Measurements from ENCODE around the gene TMEM138.
A peak's percentile ranks its signal among the peaks of the same experiment; 100 is the strongest.

Gene TMEM138

DNA sequence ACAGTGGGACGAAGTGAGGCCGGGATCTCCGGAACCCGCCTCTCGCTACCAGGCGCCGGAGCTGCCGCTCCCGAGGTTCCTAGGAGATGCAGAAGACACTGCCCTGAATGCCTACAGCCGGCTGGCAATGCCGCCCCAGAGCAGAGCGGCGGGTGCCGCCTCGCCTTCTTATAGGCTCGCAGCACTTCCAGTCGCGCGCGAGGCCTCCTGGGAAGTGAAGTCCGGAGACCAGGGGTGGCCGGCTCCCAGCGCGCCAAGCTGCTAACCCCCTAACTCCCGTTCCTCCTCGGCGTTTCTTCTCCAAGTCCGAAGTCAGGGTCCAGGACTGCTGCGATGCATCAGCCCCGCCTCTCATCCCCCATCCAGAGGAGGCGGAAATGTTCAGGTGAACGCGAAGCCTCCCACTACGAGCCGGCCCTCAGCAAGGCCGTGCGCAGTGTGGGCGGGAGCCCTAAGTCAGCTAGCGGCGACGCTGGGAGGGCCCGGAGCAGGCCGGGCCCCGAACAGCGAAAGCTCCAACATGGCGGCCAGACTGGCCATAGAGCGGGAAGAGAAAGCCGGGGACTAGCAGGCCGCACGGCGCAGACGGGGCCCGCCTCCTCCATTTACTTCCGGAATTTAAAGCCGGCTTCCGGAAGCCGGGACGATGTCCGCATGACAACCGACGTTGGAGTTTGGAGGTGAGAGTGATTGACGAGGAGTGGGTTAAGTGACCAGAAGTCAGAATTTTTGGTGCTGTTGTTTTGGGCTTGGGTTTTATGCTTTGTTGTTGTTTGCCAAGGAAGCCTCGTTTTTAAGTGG lies at the start of gene TMEM138, which contains the start of gene CYB561A3:
Gene TMEM138, plus strand, starts transcription at position 634 of the 801 bp plus-strand sequence. CDS start 2,017 bp downstream, outside the sequence.
Gene CYB561A3, minus strand, starts transcription at position 142 of the 801 bp plus-strand sequence. CDS start 5,169 bp downstream, outside the sequence.
- DNase-seq = peak; percentile 73

DNA sequence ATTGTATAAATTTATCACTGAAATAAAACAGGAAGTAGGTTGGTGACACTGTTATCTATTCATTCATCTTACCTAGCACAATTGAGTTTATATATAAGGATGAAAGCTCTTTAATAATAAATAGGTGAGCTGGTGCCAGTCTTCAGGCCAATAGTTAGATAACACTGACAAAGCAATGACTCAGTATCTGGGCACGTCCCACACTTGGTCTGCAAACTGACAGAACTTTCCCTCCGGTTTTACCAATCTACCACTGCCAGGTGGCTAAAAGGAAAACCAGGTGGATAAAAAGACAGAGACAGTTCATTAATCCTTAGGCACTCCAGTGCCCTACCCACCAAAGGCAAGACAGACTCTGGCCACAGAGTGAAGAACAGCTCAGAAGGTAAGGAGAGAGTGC lies 46.9 kb upstream of the TMEM138 start:
- DNase-seq = no peak

DNA sequence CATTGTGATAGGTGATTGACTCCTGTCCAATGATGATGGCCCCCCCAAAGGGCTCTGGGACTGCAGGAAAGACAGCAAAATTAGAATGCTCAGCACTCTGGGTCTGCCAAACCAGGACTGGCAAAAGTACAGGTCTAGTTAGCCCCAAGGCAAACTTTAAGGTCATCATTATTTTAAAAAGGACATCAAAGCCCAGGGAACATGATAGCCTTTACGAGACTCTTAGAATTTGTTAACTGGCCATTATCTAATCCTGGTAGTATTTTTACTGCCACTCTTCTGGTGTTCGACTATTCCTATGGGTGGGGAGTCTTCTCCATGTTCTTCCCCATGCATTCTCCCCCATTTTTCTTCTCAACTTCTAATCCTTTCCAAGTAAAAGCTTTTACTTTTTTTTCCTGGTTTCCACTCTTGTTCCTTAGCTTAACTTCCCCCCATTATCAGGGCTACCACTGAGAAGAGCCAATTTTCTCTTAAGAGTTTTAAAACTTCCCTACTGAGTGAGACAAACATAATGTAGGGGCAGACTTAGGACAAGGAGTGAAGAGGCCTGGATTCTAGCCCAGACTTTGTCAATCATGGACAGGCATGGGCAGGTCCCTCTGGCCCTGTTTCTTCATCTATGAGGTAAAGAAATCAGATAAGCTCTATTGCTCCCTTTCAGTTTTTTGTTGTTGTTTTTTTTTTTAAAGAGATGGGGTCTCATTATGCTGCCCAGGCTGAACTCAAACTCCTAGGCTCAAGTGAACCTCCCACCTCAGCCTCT lies 36.3 kb upstream of the TMEM138 start:
- no peak for DNase-seq

DNA sequence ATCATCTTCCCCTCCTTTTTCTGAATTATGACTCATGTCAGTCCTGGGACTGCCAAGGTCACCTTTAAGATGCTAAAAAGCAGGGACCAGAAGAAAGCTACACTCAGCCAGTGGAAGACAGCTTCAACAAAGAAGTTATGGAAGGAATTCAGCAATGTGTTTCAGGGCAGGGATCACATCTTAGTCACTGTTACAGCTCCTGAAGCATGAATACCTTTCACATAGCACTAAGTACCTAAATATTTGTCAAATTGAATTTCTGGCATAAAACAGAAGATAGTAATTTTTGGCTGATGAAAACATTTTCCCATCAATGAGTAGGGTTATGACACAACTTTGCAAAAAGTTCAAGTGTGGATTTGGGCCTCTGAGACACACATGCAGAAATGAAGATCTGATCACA lies 34.5 kb upstream of the TMEM138 start:
- no peak for DNase-seq

DNA sequence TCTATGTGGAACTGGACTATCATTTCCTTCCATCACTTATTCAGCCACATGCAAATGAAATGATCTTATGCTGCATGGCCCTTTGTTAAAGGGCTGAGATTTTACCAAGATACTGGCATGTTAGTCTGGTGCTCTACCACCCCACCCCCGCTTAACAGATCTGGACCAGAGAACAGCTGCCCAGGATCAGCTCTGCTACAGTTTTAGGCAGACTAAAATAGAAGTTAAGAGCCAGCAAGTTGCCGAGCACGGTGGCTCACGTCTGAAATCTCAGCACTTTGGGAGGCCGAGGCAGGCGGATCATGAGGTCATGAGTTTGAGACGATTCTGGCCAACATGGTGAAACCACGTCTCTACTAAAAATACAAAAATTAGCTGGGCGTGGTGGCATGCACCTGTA lies 33.8 kb upstream of the TMEM138 start:
- DNase-seq = no peak

DNA sequence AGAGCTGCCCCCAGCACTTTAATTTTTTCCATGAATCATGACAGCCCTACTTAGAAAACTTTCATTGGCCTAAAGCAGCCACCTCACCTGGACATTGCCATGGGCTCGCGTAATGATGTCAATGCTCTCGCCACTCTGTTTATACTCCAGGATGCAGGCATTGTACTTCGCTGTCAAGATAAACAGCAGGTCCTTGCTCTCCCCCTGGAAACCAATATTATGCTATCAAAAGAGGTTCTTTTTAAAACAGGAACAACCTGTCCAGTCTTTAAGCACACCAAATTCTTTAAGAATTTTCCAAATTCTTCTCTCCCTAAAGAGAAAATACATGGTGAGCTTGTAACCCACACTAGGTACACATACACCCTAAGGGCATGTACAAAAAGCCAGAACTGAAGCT lies 32.3 kb upstream of the TMEM138 start:
- no peak for DNase-seq

DNA sequence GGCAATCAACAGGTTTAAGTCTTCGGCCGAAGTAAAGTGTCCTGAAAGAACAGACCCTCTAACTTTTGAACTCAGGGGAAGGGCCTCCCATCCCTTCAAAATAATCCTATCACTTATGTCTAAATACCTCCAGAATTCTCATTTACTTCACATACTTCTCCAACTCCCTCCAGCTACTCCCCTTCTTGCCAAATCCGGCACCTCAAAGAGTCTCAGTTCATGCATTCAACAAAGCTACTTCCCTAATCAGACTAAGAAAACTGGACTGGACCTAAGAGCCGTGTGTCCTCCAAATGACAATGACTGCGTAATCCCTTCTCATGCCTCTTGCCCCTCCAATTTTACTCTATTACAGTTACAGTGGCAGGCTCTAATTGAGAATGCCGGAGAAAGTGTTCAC lies 30.5 kb upstream of the TMEM138 start:
- DNase-seq = no peak

DNA sequence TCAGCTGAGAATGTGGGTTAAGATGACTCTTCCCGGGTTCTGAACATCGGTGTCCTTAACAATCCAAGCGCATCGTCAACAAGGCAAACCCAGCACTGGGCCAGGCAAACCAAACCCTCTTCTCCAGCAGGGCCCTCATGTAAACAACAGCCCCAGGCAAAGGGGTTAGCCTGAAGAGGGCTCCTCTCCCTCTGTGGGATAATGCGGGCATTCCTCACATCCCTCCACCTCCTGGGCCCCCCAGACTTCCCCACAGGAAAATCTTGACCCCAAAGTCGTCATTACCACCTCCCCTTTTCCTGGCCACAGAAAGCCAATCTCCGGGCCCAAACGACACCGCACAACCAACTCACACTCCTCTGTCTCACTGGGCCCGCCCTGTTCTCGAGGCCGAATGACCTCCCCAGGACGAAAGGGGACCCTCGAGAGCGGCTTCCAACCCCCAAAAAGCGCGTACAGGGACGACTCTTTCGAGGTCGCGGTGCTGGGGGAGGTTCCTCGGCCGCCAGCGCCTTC lies 29.8 kb upstream of the TMEM138 start:
- DNase-seq = no peak

DNA sequence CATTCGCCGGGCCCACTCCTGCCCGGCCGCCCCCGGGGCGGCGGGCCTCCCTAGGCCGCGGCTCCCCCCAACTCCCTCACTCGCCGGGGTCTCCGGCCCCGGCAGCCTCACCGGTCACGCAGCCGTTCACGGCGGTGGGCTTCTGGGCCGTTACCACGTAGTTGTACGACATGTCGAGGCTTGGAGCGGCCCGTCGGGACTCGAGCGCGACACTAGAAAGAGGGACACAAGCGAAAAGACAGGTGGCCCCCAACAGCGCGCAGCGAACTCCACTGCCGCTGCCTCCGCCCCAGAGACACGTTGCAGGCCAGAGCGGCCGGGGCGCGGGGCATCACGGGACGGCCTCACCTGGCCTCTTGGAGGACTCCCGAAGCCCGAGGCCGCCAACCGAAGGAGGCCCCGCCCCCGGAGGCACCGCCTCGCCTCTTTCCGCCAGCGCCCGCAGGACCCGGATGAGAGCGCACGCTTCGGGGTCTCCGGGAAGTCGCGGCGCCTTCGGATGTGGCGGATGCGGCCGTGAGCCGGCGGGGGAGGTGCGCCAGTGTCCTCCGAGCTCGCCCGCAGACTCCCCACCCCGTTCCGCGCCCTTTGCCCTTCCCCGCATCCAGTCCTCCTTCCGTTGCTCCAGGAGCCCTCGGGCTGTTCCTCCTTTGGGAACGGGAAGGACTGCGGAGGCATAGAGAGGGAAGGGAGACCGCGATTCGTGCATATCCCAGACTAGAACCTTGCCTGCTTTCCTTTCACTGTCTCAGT lies 29.2 kb upstream of the TMEM138 start, which contains the start of the genes DDB1 and TKFC:
Gene DDB1, minus strand, starts transcription at position 309 of the 753 bp plus-strand sequence. Its CDS starts 137 bp downstream, at position 172.
Gene TKFC, plus strand, starts transcription at position 432 of the 753 bp plus-strand sequence. CDS start 1,501 bp downstream, outside the sequence.
- DNase-seq = peak; percentile 93

DNA sequence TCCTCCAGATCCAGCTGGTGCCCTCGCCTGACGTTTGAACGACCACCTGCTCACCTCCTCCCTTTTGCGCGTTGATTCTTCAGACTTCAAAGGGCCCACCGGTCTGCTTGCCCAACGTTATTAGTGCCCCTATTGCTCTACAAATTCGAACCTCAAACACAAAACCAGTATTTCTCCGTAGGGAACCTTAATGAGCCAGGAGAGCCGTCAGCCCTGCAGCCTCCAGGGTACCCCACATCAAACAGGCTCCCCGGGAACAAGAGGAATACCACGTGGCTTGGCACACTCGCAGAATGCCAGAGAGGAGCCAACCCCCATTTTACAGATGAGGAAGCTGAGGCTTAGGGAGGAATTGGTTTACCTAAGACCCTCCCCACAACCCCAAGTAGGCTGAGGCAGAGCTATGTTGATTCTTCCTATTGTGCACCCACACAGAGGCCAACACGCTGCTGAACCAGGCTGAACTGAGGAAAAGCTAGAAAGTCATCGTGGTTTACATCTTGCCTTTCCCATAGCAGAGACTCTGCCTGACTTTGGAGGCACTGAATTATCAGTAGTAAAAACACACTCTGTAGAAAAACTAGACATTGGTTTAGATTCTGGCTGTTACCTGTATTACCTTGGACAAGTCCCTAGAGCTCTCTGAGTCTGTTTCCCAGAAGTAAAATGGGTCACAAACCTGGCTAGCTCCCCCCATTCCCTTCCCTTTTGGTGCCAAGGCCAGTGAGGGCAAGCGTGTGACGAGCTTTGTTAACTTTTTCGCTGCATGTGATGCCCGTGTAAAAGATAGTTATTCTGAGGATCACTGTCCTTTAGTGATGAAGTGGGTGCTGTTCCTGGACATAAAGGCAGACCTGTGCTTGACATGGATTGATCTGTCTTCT lies 28.4 kb upstream of the TMEM138 start:
- DNase-seq = peak; percentile 10

DNA sequence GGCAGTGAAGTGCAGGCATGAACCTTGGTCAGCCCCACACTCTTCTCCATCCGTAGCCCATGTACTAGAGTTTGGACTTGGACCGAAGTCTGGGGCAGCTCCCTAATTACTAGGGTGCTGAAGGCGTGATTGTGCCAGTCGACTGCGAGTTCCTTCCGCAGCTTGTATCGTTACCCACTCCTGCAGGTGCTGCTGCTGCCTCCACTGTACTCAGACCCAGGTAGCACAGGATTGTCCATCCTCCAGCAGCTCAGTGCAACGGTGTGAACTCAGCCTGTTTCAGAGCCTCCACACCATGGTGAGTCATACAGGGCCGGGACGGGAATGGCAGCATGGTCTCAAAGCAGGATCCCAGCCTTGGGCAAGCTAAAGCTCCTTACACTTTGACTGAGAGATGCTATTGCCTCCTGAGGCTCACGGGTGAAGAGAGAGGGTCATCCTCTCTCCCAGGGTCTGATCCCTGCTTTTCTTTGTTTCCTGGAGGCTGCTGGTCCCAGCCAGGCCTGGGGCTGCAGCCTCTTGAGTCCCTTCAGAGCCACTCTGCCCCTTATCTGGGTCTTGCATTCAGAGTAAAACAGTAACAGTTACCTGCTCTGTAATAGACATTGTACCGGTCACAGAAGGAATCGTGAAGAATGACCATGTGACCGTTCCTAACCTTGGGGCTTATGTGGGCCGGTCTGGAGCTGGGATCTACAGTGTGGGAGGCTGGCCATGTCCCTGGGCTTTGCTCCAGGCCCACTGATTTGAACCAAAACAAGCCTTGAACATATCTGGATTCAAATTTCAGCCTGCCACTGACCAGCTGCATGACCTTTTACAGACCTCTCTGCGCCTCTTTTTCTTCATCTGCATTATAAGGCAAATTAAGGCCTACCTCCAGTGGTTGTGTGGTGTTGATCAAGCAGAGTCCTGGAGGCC lies 27.5 kb upstream of the TMEM138 start:
- DNase-seq = no peak

DNA sequence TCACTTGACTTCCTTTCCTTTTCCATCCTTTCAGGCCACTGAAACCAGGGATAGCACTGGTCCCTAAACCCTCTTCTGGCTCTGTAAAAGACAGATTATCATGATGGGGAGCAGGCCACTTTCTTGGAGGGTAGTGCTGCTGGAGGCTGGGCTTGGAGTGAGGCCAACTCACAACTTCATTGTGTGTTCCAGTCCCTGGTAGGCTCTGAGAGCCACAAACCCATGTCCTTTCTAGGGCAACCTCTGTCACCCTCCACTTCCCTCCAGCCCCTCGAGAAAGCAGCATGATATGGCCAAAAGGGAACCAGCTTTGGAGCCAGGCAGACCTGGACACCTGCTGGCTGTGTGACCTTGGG lies 26.8 kb upstream of the TMEM138 start:
- no peak for DNase-seq

DNA sequence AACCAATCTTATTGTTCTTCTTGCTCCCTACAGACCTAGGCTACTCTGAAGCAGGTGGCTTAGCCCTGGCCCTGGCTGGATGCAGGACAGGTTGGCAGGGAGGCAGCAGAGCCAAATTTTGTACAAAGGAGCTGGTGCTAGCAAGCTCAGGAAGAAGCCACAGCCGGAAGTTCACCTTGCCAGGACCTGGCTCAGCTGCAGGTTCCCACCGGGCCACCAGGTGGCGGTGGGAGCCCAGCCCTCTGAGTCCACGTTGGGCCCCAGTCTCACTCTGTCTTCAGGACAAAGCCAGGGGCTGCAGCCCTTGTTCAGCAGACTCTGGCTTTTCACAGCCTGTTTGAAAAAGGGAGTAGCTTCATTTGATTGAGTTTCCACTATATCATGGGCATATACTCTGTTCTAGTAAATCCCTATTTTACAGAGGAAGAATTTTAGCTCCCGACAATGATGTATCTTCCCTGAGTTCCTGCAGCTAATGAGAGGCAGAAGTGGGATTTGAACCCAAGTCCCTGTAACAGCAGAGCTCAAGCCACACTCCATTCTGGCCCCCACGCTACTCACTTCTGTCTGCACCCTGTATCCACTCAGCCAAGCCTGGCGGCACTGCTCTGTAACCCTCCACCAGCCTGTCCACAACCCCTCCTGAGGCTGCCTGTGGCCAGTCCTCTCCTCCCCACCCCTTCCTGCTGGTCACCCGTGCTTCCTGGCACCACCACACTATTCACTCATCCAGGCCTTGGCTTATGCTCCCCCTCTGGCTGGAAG lies 25.8 kb upstream of the TMEM138 start:
- DNase-seq = peak; percentile 74

DNA sequence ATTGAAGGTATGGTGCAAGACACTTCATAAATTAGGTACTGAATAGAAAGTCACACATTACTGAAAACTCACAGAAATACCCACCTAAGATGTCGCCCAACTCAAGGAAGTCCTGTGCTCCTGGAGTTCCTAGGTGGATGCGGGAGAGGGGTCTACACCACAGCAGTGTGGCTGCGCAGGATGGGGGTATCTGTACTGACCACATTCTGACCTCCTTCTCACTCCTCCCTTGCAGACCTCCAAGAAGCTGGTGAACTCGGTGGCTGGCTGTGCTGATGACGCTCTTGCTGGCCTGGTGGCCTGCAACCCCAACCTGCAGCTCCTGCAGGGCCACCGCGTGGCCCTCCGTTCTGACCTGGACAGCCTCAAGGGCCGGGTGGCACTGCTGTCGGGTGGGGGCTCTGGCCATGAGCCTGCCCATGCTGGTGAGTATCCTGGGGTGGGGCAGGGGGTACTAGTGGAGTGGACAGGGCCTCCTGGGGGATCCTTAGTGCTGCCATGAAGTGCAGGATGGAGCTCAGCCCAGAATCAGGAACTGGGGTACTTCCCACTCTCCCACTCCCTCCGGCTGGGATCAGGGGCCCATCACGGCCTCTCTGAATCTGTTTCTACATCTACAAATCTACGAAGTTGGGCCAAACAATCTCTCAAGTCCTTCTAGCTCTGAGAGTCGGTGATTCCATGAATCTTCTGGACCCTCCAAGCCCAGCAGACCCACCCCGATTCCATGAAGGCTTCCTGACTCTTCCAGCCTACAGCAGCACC lies 24.3 kb upstream of the TMEM138 start:
- no peak for DNase-seq

DNA sequence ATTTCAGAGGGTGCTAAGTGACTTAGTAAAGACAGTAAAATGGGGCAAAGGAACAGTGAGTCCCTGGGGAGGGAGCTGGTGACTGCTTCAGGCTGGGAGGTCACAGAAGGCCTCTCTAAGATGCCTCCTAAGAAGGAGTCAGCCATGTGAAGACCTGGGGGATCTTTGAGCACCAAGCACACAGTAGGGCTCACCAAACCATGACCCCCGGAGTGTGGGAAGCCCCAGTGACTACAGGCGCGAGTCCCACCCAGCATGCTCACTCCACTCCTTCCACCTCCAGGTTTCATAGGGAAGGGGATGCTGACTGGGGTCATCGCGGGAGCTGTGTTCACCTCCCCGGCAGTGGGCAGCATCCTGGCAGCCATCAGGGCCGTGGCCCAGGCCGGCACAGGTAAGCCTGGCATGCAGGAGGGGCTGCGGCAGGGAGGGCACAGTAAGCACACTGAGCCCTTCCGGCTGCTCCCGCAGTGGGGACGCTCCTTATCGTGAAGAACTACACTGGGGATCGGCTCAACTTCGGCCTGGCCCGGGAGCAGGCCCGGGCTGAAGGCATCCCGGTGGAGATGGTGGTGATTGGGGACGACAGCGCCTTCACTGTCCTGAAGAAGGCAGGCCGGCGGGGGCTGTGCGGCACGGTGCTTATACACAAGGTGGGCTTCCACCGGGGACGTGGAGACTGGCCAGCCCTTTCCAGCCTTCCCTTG lies 23.2 kb upstream of the TMEM138 start:
- no peak for DNase-seq

DNA sequence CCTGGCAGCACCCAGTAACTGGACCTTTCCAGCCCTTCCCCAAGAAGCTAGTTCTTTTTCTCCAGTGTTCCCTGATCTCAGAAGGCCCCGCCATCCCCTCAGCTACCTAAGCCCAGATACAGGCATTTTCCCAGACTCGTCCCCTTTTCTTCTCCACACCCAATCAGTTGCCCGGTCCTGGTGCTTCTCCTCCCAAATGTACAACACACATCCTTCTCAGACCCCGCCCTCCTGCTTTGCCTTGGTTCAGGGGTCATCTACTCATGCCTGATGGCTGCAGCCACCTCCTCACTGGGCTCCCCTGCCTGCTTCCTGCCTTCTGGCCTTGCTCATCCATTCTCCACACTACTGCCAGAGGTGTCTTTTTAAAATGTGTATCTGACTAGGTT lies 22.7 kb upstream of the TMEM138 start:
- no peak for DNase-seq

DNA sequence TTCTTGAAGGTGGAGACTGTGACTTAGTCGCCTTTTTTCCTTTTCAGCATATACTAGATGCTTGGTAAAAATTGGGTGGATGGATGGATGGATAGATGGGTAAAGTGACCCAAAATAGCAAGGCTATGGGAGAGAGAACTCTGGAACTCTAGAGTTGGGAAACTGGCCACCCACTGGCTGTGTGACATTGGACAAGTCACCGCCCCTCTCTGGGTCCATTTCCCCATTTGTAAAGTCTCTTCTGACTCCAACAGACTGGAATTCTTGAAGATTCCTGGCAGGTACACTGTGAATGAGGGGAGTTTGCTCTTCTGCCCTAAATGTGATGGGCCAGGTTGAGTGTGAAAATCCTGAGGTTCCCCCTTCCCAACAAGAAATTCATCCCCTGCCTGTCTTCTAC lies 21.2 kb upstream of the TMEM138 start:
- DNase-seq = no peak

DNA sequence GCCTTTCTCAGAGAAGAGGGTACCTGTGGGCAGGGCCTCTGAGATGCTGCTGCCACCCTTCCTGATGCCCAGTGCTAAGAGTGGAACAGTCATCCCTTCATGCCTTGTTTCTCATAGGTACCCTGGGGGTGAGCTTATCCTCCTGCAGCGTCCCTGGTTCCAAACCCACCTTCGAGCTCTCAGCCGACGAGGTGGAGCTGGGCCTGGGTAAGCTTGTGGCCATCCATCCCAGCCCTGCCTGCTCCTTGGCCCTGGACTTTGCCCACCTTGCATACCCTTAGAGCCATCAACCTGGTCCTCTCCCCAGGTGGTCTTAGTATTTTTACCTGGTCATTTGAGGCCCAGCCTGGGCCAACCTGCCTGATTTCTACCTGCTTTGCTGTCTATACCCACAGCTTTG lies 20.5 kb upstream of the TMEM138 start:
- DNase-seq = no peak

All from activated T-cell treated with anti-CD3 and anti-CD28 coated beads for 4 hours (primary cell).